Fibroblast of skin of scalp (primary cell): Measurements from ENCODE around the gene IPO9. TPM values are rescaled to one million over a fixed set of nuclear protein-coding genes. Genes with fewer than 3 reads are reported as not detected.

Experiments
- DNase-seq: peaks from one replicate; pipeline ENCODE4 v3.0.0-alpha.2; 2013
- polyA plus RNA-seq, 2 experiments: library from polyadenylated mRNA; unstranded; fragments of 120-200 nt; gene quantifications; one replicate each; pipeline ENCODE4 v1.2.1, GENCODE V29; 2013; ENCODE audit not compliant: insufficient read length in 2 of 2

IPO9 gene
- 59.7 TPM for polyA plus RNA-seq (2013, experiment 1 of 2; ENCODE audit: insufficient read length)
- polyA plus RNA-seq (2013, experiment 2 of 2; ENCODE audit: insufficient read length) = 58.4 TPM

GRCh38 chr1:201828820-201829774 is at the start of gene IPO9:
TSS of gene IPO9 (plus strand) at chr1:201829157. CDS start at chr1:201829210, 53 bp downstream.
- DNase-seq = peak; percentile 93

DNA sequence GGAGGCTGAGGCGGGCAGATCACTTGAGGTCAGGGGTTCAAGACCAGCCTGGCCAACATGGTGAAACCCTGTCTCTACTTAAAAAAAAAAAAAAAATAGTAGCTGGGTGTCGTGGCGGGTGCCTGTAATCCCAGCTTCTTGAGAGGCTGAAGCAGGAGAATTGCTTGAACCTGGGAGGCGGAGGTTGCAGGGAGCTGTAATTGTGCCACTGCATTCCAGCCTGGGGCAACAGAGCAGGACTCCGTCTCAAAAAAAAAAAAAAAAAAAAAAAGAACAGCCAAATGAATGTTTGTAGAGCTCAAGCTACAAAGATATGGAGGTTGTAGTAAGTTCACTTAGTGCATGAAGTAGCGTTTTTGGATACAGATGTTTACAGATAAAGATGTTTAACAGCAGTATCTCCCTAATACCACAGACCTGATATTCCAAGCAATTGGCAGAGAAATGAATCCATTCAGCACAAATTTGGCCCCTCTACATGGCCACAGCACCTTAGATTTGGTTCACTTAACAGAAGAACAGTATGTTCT is 49.5 kb upstream of the IPO9 start:
- DNase-seq = no peak

GRCh38 chr1:201780952-201781351 is 48.0 kb upstream of the IPO9 start:
- no peak for DNase-seq

- DNase-seq = peak; percentile 64
Observed at GRCh38 chr1:201781437-201781836, 47.5 kb upstream of the IPO9 start.

DNA sequence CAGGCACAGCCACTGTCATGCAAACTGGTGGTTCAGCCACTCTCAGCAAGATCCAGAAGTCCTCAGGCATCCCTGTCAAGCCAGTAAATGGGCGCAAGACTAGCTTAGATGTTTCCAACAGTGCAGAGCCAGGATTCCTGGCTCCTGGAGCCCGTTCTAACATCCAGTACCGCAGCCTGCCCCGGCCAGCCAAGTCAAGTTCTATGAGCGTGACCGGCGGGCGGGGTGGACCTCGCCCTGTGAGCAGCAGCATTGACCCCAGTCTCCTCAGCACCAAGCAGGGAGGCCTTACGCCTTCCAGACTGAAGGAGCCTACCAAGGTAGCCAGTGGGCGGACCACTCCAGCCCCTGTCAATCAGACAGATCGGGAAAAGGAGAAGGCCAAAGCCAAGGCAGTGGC is 46.6 kb upstream of the IPO9 start:
- no peak for DNase-seq

DNA sequence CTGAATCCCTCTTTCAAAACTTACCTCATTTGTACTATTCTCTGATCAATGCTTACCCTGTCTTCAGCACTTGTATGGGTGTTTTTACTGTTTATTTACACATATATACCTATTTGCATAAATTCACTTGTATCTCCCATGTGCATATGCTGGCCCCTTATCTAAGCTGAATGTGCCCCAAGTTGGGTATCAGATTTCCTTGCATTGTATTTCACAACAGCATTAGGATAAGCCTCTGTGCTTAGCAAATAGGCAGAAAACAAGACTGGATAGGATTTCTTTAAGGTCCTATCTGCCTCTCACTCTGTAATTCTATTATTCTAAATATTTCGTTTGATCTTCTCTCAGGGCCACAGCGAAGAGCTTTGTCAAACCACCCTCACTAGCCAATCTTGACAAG is 45.9 kb upstream of the IPO9 start:
- DNase-seq = no peak

- DNase-seq = no peak
Observed at GRCh38 chr1:201783572-201783971, 45.4 kb upstream of the IPO9 start.

- no peak for DNase-seq
Observed at GRCh38 chr1:201785291-201785690, 43.7 kb upstream of the IPO9 start.

GRCh38 chr1:201786824-201787223 is 42.1 kb upstream of the IPO9 start:
- DNase-seq = no peak

DNA sequence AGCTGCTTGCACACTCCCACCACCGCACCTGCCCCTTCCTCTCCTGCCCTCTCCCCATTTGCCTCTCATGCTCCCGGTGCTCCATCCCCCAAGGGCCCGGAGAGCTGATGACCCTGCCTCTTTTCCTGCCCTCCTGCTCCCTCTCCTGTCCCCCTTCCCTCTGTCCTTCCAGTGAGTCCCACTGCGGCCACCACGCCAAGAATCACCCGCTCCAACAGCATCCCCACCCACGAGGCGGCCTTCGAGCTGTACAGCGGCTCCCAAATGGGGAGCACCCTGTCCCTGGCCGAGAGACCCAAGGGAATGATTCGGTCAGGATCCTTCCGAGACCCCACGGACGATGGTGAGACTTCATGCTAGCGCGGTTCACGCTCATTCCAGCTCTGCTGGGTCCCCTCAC is 40.7 kb upstream of the IPO9 start:
- no peak for DNase-seq

GRCh38 chr1:201789245-201789644 is 39.7 kb upstream of the IPO9 start:
- DNase-seq = no peak

GRCh38 chr1:201790261-201790660 is 38.7 kb upstream of the IPO9 start:
- peak; percentile 55 for DNase-seq

DNA sequence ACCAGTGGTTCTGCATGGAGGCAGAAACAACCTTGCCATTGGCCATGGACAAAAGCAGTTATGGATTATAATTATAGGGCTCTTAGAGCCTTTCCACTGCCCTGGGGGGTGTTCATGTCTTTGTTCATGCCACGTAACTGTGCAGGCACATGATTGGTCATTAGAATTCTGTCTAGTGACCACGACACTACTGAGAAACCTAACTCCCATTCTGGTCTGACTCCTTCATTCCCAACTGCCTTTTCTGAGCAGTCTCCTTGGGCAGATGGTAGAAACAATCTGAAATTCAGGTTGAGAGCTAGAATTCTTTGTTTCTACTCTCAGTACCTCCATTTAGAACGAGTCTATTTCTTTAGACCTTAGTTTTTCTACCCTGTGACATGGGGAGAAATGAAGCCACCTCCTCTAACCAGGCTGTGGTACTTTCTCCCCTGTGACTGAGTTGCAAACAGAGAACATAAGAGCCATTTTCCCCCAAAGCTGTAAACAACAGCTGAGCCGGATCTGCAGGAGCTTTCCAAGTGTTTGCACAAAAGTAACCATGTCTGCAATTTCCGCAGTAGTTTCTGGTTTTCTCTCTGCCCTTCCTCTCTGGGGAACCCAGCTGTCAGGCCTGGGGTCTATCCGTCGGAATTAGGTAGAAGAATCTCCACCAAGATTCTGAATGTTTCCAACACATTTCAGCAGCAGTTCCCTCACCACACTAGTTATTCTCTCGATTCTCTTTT is 37.7 kb upstream of the IPO9 start:
- DNase-seq = peak; percentile 49

DNA sequence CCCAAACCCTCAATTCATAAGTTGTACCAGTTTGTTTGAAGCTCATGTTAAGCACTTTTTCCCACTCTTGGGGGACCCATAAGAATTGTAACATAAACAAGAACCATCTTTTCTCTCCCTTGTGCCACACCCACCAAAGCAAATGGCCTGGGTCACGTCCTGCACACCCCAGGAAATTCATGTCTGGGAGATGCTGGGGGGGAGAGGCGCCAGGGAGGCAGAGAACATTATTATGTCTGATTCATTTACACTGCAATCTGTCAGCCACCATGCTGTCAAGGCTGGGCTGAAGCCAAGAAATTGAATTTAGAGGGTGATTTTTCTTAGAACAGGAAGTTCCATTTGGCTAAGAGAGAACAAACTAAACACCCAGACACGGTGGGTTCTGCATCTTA is 37.2 kb upstream of the IPO9 start:
- peak; percentile 97 for DNase-seq

- DNase-seq = peak; percentile 87
Observed at GRCh38 chr1:201792534-201793305, 36.2 kb upstream of the IPO9 start.

- DNase-seq = no peak
Observed at GRCh38 chr1:201793306-201793925, 35.5 kb upstream of the IPO9 start.

- DNase-seq = peak; percentile 64
Observed at GRCh38 chr1:201795066-201795465, 33.9 kb upstream of the IPO9 start.

DNA sequence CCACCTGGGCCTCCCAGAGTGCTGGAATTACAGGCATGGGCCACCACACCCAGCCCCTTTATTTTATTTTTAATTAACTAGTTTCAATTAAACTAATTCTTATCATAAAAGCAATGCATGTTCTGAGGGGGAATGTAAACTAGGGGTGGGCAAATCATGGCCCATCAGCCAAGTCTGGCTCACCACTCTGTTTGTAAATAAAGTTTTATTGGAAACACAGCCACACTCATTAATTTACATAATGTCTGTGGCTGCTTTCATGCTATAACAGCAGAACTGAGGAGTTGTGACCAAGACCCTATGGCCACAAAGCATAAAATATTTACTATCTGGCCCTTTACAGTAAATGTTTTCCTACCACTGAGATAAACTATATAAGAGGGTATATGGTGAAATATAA is 28.7 kb upstream of the IPO9 start:
- no peak for DNase-seq

- no peak for DNase-seq
Observed at GRCh38 chr1:201806801-201807200, 22.2 kb upstream of the IPO9 start.

DNA sequence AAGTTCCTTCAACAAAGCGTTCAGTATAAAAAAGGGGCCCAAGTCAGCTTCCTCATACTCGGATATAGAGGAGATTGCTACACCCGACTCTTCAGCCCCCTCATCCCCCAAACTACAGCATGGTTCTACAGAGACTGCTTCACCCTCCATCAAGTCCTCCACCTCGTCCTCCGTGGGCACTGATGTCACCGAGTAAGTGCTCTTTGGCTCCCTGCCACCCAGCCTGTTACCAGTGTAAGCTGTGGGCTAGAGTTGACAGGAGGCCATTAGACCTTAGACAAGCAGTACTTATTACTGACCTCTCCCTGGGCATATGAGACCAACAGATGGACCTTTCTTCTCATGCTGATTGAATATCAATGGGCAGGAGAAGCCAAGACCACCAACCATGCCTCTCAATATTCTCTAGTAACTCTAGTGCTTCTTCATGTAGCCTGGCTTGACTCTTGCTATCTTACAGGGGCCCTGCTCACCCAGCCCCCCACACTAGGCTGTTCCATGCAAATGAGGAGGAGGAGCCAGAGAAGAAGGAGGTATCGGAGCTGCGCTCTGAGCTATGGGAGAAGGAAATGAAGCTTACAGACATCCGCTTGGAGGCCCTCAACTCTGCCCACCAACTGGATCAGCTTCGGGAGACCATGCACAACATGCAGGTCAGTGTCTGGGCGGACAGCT is 20.9 kb upstream of the IPO9 start:
- DNase-seq = no peak

DNA sequence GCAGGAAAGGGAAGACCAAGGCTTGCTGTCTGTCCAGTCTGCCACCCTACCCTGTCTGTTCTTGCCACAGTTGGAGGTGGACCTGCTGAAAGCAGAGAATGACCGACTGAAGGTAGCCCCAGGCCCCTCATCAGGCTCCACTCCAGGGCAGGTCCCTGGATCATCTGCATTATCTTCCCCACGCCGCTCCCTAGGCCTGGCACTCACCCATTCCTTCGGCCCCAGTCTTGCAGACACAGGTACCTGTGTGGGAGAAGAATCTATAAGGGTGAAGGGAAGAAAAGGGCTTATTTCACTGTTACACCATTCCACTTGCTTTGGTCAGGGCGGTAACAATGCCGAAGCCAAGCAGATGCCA is 20.3 kb upstream of the IPO9 start:
- no peak for DNase-seq

- DNase-seq = no peak
Observed at GRCh38 chr1:201809876-201810275, 19.1 kb upstream of the IPO9 start.
